ENCODE results near the gene ZMYND15.

Gene ZMYND15

GRCh38 chr17:4715063-4715744 is 24.4 kb upstream of the ZMYND15 start:
- FAIRE-seq (no peak), DNase-seq (ENCODE audit: low spot score) (no peak)

GRCh38 chr17:4716081-4716480 is 23.6 kb upstream of the ZMYND15 start:
- FAIRE-seq (no peak), DNase-seq (ENCODE audit: low spot score) (no peak)

- DNase-seq (ENCODE audit: low spot score) = no peak
- FAIRE-seq = no peak
Measured at GRCh38 chr17:4717791-4718190, 21.8 kb upstream of the ZMYND15 start.

- DNase-seq (ENCODE audit: low spot score) (no peak), FAIRE-seq (no peak)
Measured at GRCh38 chr17:4718276-4718675, 21.4 kb upstream of the ZMYND15 start.

GRCh38 chr17:4719146-4719545 is 20.5 kb upstream of the ZMYND15 start:
- FAIRE-seq (no peak), DNase-seq (ENCODE audit: low spot score) (no peak)

GRCh38 chr17:4719684-4720221 is 19.9 kb upstream of the ZMYND15 start:
- DNase-seq (ENCODE audit: low spot score) (no peak), FAIRE-seq (no peak)

- no peak for FAIRE-seq
- no peak for DNase-seq (ENCODE audit: low spot score)
Measured at GRCh38 chr17:4720787-4721186, 18.8 kb upstream of the ZMYND15 start.

GRCh38 chr17:4721203-4722135 is 18.2 kb upstream of the ZMYND15 start:
- FAIRE-seq (peak; percentile 84), DNase-seq (ENCODE audit: low spot score) (peak; percentile 88)

GRCh38 chr17:4722678-4723240 is 16.9 kb upstream of the ZMYND15 start:
- DNase-seq (ENCODE audit: low spot score) (no peak), FAIRE-seq (no peak)

GRCh38 chr17:4724650-4725049 is 15.0 kb upstream of the ZMYND15 start:
- FAIRE-seq (no peak), DNase-seq (ENCODE audit: low spot score) (no peak)

- FAIRE-seq (no peak), DNase-seq (ENCODE audit: low spot score) (no peak)
Measured at GRCh38 chr17:4725646-4726310, 13.9 kb upstream of the ZMYND15 start.

- FAIRE-seq = no peak
- DNase-seq (ENCODE audit: low spot score) = no peak
Measured at GRCh38 chr17:4728124-4728523, 11.5 kb upstream of the ZMYND15 start.

- DNase-seq (ENCODE audit: low spot score) (no peak), FAIRE-seq (no peak)
Measured at GRCh38 chr17:4733073-4733531, 6.5 kb upstream of the ZMYND15 start.

GRCh38 chr17:4734857-4735475 is 4.7 kb upstream of the ZMYND15 start:
- DNase-seq (ENCODE audit: low spot score) (no peak), FAIRE-seq (no peak)

- no peak for FAIRE-seq
- DNase-seq (ENCODE audit: low spot score) = no peak
Measured at GRCh38 chr17:4735876-4736651, 3.6 kb upstream of the ZMYND15 start.

GRCh38 chr17:4738136-4739121 is 1.2 kb upstream of the ZMYND15 start:
- DNase-seq (ENCODE audit: low spot score) (no peak), FAIRE-seq (no peak)

- DNase-seq (ENCODE audit: low spot score) (no peak), FAIRE-seq (no peak)
Measured at GRCh38 chr17:4740025-4740351, 355 bp downstream of the ZMYND15 start.

- DNase-seq (ENCODE audit: low spot score) = no peak
- FAIRE-seq = no peak
Measured at GRCh38 chr17:4740584-4740983, 951 bp downstream of the ZMYND15 start.

- DNase-seq (ENCODE audit: low spot score) (no peak), FAIRE-seq (no peak)
Measured at GRCh38 chr17:4741544-4741943, 1.9 kb downstream of the ZMYND15 start.

Measured in RCC 7860 (cell line).